ENCODE results near the gene HSDL1.

The HSDL1 gene

DNA sequence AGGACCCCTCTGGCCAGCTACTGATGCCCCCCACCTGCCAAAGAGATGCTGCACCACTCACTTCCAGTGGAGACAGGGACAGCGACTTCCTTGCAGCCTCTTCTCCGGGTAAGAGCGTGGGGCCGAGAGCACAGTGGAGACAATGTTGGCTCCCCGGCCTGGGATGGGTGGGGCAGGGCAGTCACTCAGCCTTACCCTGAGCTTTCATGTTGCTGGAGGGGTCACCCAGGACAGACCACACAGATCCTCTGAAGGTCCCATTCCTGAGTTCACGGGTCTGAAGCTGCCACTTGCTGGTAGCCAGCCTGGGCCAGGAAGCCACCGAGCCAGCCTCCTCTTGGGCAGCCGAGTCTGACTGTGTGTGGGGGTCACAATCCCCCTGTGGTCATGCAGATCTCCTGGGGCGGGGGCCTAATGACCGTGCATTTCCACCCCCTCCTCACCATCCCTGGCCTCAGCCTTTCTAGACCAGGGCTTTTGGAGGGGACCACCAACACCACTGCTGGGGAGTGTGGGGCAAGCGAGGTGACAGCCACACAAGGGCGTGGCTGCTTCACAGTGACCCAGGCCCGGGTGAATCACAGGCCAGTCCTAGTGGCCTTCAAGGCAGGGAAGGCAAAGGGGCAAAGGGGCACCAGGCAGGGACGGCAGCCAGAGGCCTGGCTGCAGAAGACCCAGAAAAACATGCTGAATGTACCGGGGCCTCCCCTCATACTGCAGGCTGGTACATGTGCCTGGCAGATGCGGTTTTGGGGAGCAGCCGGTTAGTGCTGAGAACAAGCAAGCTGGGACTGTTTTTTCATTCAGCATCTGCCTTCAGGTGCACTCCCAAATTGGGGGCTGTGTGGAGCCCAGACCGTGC lies 31.4 kb upstream of the HSDL1 start:
- DNase-seq (ENCODE audit: low spot score), result peak; percentile 9

DNA sequence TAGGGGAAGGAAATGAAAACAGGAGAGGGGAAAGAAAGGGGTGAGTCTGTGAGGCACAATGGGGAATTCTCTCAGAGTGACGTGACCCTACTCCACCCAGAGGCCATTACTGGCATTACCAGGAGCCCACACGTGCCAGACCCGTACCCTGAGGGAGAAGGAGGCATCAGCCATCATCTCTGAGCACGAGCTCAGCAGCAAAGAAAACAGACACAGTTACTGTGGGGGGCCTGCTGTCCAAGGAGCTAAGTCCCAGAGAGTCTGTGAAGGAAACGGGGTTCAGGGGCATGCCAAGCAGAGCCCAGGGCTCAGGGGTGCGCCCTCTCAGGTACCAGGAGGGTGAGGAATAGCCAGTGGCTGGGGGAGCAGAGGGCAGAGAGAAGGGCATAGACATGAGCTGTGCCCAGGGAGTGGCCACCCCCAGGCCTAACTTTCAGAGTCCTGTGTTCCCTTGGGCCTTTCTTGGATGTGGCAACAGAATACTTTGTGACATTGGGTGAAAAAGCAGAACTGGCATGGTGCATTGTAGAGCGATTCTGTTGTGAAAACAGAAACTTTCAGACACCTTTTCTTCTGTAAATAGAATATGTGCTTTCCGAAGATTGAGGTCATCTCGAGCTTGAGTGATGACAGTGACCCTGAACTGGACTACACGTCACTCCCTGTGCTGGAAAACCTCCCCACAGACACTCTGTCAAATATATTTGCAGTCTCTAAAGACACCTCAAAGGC lies 30.5 kb upstream of the HSDL1 start:
- peak; percentile 52 for DNase-seq (ENCODE audit: low spot score)

- no peak for DNase-seq (ENCODE audit: low spot score)
Observed at GRCh38 chr16:84174396-84174795, 29.4 kb upstream of the HSDL1 start.

DNA sequence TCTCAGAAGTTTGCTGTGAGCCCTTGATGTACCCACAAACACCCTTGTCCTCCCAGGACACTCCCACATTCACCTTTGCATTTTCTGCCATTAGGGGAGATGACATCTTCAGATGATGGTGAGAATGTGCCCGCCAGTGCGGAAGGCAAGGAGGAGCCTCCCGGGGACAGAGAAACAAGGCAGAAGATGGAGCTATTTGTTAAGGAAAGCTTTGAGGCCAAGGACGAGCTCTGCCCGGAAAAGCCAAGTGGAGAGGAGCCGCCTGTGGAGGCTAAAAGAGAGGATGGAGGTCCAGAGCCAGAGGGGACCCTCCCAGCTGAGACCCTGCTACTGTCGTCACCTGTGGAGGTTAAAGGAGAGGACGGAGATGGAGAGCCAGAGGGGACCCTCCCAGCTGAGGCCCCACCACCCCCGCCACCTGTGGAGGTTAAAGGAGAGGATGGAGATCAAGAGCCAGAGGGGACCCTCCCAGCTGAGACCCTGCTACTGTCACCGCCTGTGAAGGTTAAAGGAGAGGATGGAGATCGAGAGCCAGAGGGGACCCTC lies 24.9 kb upstream of the HSDL1 start:
- no peak for DNase-seq (ENCODE audit: low spot score)

DNA sequence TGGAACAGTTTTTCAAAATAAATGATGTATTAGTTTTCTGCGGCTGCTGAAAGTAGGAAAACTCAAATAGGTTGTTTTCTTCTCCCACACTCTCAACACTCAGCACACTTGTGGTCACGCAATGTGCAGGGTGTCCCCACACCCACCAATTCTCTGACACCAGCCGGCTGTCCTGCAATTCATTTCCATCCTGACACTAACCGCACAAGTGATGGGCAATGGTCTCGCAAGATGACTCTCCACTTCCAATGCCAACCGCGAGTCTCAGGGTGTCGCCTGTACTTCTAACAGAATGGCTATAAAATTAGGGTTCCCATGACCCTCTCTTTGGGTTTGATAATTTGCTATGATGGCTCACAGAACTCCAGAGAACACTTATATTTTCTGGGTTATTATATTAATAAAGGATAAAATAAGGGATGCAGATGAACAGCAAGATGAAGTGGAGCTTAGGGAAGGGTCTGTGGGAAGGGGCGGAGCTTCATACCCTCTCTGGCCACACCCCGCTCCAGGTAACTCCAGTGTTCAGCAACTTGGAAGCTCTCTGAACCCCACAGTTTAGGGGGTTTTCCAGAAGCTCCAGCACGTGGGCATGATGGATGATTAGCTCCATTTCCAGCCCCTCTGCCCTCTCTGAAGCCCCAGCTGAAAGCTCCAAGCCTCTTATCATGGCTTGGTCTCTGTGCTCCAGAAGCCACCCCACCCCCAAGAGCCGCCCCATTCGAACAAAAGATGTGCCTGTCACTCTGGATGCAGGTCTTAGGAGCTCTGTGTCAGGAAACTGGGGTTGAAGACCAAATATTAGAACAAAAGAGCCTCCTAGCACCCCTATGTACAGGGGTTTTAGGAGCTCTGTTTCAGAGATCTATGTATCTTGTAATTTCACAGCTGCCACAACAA lies 22.1 kb upstream of the HSDL1 start:
- no peak for DNase-seq (ENCODE audit: low spot score)

GRCh38 chr16:84165746-84166145 lies 20.8 kb upstream of the HSDL1 start:
- no peak for DNase-seq (ENCODE audit: low spot score)

DNA sequence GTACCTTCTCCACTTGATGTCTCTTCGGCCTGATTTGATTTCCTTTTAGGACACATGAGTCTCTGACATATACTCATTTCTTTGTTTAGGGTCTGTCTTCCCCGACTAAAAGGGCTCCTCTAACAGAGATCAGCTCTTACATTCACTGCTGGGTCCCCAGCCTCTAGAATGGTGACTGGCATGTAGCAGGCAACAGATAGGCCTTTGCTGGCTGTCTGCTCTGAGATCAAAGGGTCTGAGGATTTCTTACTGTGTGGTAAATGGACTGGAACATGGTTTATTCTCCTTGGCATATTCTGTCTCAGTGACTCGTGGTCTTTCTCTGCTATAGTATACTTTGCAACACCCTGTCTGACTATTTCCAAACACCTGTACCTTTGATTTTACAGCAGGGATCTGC lies 16.8 kb upstream of the HSDL1 start:
- no peak for DNase-seq (ENCODE audit: low spot score)

DNA sequence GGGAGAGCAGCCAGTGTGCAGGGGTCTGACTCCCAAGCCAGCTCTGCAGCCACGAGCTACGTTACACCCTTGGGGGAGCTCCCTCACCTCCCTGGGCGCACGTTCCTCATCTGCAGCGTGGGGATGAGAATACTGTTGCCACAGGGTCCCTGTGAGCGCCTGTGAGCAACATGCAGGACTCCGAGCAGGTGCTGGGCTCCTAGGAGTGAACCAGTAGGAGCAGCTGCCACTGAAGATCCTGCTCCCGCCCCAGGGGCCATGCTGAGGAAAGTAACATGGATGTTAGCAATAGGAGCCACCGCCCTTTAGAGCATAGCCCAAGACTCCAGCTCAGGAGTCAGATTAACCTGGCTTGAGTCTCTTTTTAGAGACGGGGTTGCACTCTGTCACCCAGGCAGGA lies 16.1 kb upstream of the HSDL1 start:
- no peak for DNase-seq (ENCODE audit: low spot score)

DNA sequence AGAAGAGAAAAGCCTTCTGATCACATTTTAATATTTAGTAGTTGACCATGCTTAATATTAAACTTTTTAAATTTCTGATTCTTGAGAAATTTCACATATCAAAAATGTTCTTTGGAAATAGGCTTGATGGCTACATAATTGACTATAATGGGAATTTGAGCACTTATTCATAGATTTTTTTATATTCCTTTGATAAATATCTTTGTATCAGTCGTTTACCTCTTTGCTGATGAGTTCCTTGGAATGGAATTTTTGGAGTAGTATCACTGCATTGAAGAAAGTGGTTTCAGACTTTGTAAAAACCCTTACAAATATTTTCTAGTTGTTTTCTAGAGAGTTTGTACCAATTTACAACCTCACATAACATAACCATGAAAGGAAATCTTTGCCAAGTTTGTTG lies 14.8 kb upstream of the HSDL1 start:
- no peak for DNase-seq (ENCODE audit: low spot score)

GRCh38 chr16:84159007-84159406 lies 14.0 kb upstream of the HSDL1 start:
- no peak for DNase-seq (ENCODE audit: low spot score)

DNA sequence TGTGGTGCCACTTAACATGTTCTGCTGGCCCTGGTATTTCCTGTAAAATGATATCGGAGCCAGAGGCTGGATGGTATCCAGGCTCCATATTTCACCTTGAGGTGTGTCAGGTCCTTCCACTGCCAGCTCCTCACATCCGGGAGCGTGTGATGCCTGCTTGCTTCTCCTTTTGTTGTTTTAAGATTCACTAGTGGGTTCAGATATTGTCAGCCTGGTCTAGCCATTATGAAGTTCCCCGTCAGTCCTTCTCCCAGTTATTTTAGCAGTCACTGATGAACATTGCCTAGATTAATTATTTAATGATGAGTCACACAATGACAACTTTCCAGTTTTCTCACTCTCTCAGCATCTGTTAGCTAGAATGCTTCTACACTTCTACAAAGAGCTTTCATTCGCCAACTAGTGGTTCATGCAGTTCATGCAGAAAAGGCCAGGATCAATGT lies 11.4 kb upstream of the HSDL1 start:
- peak; percentile 83 for DNase-seq (ENCODE audit: low spot score)

DNA sequence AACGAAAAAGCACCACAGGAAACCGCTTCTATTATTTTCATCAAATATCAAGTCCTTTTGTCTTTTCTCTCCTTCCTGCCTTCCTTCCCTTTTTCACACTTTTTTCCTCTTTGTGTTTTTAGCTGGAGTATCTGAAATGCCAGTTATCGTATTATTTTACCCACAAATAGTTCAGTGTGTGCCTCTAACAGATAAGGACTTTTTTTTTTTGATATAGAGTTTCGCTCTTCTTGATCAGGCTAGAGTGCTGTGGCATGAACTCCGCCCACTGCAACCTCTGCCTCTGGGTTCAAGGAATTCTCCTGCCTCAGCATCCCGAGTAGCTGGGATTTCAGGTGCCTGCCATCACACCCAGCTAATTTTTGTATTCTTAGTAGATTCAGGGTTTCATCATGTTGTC lies 10.8 kb upstream of the HSDL1 start:
- no peak for DNase-seq (ENCODE audit: low spot score)

GRCh38 chr16:84155226-84155625 lies 10.2 kb upstream of the HSDL1 start:
- no peak for DNase-seq (ENCODE audit: low spot score)

DNA sequence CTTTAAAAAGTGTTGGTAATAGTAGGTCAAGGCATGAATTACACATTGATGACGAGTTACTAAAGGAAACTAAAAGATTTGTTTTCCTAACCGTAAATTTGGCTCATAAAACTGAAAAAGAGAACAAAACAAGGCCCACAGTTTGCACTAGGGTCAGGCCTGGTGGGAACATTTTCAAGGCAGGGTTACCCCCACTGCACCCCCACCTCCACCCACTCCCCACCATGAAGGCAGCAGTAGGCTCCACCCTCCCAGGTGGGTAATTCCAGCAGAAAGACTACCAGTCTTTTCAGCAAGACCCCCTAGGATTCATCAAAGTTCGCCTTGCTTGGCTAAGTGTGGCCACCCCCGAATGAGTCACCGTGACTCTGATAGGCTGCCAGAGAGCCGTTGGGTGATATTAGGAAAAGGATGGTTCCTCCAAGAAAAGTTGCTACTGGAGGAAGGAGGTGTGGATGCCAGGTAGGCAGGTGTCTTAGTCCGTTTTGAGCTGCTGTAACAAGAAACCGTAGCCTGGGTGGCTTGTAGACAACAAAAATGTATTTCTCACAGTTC lies 8.8 kb upstream of the HSDL1 start:
- DNase-seq (ENCODE audit: low spot score), result no peak

DNA sequence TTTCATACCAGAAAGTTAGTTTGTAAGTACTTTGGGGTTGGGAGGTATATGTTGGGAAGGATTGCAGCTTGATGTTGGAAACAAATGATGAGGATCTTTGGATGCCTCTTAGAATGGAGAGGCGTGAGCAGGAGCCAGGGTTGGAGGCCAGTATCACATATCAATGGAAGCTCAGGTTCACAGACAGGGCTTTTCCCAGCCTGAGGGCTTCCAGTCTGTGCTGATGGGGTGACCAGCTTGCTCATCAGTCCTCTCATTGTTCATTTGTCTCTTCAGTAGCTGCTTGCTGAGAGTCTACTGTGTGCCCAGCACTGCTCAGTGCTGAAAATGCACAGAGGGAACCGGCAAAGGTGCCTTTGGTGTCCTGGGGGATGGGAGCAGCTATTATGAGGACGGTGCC lies 5.9 kb upstream of the HSDL1 start:
- DNase-seq (ENCODE audit: low spot score), result no peak

DNA sequence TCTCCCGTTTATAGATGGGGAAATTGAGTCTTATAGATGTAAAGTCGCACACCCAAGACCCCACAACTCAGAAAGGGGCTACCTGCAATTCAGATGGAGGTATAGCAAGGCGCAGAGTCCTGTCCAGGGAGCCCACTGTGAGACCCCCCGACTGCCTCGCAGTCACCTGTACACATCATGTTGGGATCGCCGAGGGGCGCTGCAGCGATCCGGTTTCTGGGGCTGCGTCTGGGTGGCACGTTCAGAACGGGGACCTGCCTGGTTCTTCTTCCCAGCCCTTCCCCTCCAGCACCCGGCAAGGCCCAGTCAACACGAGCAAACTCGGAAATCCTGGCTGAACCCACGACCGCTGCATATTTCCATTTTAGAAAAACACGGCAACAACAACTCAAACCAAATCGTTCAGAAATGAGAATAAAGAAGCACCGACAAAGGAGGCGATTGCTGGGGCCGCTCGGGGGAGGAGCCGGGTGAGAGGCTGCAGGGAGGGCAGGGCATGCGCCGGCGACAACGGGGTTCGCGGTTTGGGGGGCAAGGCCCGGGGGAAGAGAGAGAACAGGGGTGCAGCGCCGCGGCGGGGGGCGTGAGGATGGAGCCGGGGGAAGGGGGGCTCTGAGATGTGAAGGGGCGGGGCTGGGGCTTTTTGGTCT lies 643 bp downstream of the HSDL1 start:
- peak; percentile 21 for DNase-seq (ENCODE audit: low spot score)

GRCh38 chr16:84143784-84144199 lies 1.2 kb downstream of the HSDL1 start:
- DNase-seq (ENCODE audit: low spot score), result no peak

GRCh38 chr16:84143081-84143480 lies 1.9 kb downstream of the HSDL1 start:
- no peak for DNase-seq (ENCODE audit: low spot score)

GRCh38 chr16:84141143-84141670 lies 3.8 kb downstream of the HSDL1 start:
- no peak for DNase-seq (ENCODE audit: low spot score)

- no peak for DNase-seq (ENCODE audit: low spot score)
Observed at GRCh38 chr16:84139628-84140258, 5.2 kb downstream of the HSDL1 start.

All from kidney tubule cell (primary cell).